GM18519 (cell line): Measurements from ENCODE around the gene LEFTY2.
"Not testable (repeated sequence)": the region's sequence is repeated elsewhere in the genome, so short reads cannot be mapped to it uniquely, and the experiment has no call there.

Experiments
- ATAC-seq: cut with Tn5 transposase; IDR thresholded peaks from one replicate; pipeline ENCODE4 v1.9.1; 2021; ENCODE audit warnings: mild to moderate bottlenecking, moderate library complexity; ENCODE audit not compliant: unreplicated experiment, low FRiP score

LEFTY2 gene

DNA sequence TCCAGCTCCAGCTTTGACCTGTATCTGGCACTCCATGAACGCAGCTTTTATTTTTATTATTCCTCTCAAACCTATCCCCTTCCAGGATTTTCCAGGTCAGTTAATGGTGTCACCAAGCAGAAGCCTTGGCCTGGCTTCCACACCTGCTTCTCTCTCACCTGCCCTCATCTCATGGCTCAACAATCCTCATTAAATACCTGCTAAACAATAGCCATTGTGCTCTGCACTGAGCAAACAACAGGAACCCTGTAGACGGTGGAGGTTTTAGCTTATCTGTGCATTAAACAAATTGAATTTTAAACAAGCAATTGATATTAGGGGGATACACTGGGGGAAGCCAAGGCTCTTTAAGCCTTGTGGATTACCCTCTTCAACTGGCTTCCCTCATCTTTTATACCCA lies 32.2 kb downstream of the LEFTY2 start:
- no peak for ATAC-seq

DNA sequence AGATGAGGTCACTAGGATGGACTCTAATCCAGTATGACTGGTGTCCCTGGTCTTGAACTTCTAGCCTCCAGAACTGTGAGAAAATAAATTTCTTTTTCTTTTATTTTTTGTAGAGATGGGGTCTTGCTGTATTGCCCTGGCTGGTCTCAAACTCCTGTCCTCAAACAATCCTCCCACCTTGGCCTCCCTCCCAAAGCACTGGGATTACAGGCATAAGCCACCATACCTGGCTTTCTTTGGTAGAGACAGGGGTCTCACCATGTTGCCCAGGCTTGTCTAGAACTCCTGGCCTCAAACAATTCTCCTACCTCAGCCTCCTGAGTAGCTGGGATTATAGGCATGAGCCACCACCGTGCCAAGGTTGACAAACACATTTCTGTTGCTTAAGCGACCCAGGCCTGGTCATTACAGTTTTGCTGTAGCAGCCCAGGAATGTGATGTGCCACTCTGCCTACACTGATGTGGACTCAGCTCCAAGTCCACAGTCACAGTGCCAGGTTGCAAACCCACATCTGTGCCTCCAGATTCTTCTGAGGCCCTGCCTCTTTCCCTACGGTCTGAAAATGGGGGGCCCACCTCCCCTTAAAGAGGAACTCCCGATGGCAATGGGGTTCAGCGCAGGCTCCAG lies 32.9 kb downstream of the LEFTY2 start:
- ATAC-seq: no peak

DNA sequence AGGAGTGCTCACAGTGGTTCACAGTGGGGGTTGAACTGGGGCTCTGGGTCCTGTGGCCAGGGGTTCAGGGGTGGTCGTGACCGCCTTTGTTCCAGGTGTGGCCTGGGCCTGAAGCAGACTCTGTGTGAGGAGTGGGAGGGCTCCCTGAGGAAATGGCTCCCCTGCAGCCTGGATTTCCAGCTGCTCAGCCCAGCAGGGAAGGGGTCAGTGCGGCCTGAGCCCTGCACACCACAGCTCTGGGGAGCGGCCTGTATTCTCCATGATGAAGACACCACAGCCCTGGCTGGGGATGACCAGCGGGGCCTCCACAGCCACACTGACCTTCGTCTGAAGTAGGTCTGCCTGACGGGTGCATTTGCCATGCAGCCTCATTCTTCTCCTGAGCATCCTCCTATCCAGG lies 33.7 kb downstream of the LEFTY2 start:
- no peak for ATAC-seq

DNA sequence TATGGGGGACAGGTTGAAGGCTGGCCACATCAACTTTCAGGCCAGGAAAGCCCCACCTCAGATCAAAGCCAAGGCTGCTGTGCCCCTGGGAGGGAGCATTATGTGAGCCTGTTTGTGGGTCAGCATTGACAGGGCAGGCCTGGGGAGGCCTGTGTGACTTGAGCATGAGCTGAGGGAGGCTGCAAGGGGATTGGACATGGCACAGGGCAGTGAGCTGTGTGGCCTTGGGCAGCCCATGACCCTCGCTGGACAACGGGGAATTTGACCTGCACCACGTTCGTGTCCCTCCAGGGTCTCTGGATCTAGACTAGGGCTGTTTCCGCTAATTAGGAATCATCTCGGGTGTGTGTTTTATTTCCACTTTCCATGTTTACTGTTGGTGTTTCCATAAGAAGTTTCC lies 34.6 kb downstream of the LEFTY2 start:
- no peak for ATAC-seq

DNA sequence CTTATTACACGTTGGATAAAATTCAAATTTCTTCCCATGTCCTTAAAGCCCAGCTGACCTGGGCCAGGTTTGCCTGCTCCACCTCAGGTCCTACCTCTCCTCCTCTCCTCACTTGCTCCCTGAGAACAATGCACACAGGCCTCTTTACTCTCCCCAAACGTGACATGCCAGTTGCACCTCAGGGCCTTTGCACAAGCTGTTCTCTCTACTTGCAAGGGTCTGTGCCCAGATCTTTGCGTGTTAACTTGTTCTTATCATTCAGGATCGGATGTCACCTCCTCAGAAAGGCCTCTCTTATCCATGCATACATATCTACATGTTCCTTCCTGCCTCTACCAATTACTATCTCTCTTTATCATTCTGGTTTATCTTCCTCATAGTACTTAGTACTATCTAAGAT lies 37.4 kb downstream of the LEFTY2 start:
- no peak for ATAC-seq

DNA sequence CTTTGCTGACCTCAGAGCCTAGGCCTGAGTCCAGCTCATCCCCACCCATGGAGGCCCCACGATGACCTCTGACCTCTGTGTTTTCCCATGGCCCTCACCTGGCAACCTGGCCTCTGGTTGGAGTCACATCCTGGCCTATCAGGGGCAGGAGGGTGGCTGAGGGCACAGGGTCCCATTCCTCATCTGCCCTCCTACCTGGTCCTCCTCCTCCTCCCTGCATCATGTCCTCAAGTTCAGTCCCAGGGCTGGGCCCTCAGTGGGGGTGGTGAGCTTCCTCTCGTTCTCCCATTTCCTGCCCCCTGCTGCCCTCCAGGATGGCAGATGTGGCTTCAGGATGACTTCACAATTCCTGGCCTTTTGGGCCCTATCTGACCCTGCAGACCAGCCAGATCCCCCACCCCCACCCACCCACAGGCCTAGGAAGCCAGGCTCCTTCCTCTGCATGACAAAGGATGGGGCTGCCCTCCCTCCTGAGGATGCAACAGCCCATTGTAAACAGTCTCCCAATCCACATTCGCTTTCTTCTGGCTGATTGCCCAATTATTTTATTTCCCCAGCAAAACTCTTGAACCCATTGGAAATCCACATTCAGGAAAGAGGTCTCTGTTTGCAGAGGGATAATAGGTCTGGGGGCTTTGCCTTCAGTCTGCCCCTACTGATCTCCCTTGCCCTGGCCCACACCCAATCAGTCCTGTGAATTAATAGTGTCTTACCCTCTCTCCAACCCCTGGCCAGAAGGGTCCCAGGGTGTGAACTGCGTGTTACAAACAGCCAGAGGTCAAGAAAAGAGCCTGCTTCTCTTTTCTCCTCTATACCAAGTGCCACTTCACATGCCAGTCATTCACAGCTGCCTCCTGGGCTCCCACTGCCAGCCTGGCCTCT lies 41.7 kb downstream of the LEFTY2 start:
- ATAC-seq: no peak

DNA sequence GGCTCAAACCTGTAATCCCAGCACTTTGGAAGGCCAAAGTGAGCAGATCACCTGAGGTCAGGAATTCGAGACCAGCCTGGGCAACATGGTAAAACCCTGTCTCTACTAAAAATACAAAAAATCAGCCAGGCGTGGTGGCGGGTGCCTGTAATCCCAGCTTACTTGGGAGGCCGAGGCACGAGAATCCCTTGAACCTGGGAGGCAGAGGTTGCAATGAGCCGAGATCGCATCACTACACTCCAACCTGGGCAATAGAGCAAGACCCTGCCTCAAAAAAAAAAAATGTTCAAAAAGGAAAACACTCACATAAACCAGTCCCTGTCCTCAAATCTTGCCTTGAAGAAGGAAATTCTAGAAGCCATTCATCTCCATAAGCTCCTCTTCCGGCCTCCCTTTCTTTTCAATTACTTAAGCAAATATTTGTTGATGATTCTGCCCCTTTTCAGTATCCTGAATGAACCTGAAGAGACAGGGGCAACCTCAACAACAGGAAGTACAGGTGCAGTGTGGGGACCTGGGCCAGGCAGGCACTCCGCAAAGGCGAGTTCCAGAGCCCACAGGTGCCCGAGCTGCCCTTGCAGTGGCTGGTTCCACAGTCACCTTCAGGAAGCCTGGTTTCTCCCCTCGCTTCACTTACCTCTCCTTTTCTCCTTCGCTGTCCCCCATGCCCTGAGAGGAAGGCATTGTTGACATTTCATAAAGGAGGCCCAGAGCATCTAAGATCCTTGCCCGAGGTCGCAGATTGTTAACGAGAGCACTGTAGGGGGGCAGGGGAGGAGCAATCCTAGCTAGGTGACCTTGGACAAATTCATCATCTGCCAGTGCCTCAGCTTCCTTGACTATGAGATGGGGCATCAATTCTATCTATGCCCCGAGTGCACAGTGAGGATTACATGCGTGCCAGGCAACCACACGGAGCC lies 43.2 kb downstream of the LEFTY2 start:
- ATAC-seq: no peak

DNA sequence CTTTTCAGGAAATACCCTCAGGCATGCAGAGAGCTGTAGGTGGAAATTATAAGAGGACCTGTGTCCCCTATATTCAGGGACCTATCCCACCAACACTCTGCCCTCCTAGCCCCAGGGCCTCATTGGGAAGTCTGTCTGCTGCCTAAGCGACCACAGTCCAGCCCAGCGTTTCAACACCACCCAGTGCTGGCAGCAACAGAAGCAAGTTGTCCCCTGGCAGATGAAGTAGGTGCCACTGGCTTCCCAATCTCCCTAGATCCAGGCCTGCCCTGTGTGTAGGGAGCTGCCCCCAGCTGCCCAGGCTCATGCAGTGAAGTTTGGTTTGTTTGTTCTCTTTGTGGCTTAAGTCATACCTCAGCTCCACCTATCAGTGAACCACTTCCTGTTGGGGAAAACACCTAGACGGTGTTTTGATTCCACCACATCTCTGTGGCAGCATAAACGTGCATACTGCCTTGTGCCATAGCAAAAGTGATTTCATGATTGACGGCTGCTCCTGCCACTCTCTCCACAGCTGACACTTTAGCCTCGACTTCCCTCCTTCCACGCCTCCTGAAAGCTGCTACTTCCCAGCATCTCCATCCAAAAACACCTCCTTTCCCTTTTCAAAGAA lies 44.0 kb downstream of the LEFTY2 start:
- ATAC-seq: peak; percentile 100

DNA sequence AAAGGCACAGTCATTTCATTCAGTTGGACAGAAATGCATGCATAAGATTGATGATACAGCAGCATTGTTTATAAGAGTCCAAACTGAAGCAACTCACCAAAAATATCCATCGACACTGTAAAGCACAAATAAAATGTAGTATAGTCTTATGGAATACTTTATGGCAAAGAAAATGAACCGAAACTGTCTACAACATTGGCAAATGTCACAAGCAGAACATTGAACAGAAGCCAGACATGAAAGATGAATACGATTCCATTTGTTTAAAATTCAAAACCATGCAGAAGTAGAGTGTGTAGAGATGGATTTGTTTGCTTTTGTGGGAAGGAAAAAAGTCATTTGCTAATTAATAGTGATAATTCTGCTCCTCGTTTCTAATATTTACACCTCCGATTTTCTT lies 44.5 kb downstream of the LEFTY2 start:
- no peak for ATAC-seq

DNA sequence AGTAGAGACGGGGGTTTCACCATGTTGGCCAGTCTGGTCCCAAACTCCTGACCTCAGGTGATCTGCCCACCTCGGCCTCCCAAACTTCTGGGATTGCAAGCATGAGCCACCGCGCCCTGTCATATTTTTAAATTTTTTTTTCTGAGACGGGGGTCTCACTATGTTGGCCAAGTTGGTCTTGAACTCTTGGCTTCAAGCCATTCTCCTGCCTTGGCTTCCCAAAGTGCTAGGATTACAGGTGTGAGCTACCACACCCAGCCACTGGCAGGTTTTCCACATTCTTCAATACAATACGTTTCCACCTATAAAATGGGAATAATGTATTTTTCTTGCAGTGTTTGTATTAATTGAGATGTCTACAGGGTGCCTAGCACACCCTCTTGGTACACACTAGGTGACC lies 48.7 kb downstream of the LEFTY2 start:
- ATAC-seq: no peak

DNA sequence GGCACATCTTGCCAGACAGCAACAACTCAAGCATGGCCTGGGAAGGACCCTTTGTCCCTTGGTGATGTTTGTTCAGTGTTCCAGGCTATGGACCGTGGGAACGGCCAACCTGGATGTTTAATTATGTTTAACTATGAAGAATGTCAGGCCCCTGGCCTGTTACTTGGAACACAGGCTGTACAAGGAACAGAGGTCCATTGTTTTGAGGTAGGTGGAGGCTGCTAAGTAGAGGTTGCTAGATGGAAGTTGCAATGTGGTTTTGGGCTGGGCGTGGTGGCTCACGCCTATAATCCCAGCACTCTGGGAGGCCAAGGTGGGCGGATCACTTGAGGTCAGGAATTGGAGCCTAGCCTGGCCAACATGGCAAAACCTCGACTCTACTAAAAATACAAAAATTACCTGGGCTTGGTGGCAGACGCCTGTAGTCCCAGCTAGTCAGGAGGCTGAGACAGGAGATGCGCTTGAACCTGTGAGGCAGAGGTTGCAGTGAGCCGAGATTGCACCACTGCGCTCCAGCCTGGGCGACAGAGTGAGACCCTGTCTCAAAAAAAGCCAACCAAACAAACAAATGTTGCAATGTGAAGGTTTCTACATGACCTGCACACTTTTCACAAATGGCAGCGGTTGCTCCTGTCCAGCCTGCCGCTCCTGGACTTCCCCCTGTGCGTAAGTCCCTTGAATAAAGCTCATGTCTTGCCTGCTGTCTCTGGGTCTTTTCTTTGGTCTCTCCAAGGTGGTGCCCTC lies 49.6 kb downstream of the LEFTY2 start:
- ATAC-seq: no peak

DNA sequence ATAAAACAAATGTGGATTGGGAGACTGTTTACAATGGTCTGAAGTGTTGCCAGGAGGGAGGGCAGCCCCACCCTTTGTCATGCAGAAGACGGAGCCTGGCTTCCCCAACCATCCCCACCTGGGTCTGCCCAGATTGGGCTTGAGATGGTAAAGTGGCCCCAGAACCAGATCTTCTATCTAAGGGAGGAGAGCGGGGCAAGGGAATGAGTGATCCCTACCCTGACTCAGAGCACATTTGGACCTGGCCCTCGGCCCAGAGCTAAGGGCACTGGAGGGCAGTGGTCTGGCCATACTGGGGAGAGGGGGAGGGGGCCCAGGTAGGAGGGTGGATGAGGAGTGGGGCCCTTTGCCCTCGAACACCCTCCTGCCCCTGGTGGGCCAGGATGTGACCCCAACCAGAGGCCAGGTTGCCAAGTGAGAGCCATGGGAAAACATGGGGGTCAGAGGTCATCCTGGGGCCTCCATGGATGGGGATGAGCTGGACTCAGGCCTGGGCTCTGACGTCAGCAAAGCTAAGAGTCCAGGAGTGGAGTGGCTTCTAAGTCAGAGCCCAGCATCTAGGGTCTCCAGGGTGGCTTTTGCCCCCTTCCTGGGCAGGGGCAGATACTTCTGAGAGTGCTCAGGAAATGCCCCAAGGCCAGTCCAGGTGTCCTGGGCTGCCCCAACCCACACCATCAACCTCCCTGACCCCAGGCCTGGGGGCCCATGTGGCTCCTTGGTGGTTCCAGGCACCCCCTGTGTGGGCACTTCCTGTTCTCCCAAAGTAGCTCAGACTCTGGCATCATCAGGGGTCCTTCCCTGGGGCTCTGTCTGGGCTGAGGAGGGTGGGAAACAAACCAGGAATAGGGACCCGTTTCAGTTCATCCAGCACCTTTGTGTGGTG lies 50.4 kb downstream of the LEFTY2 start:
- no peak for ATAC-seq

DNA sequence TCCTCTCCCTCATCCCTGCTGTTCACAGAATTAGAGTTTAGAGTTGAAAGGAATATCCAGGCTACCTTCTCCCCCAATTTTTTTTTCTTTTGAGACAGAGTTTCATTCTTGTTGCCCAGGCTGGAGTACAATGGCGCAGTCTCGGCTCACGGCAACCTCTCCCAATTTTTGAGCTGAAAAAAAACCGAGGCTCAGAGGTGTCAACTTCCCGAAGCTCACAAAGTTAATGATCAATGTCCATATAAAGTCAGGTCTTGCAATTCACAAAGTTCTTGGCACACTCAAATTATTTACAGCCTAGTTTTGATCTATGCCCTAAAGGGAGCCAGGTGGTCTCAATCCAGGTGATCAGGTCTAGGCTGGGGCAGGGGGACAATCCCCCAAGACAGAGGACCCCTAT lies 51.3 kb downstream of the LEFTY2 start:
- ATAC-seq: no peak

DNA sequence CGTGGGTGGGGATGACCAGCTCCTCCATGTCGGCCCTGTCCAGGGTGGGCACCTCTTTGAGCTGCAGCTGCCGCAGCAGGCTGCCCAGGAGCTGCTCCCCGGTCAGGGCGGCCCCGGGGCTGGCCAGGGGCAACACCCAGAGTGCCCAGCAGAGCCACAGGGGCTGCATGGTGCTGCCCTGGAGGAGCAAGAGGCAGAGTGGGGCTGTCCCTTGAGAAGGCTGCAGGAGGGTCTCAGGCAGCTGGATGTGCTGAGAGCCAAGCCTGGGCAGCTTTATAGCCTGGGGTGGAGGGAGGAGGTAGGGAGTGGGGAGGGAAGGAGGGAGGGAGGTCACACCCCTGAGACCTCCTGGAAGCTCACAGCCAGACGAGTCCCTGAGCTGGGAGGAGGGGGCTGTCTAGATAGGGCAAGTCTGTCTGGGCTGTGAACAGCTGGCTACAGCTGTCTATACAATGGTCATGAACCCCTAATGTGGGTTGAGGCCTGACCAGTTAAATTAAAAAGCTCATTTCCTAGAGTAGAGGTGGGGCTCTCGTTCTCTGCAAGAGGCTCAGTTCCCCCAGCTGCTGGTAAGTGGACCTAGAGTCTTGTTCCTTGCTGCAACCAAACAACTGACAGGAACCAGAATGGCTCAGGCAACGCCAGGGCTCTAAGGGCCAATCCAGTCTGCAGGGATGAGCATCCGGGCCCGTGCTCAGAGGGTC lies 52.0 kb downstream of the LEFTY2 start, which contains the start of gene LEFTY1:
Gene LEFTY1 (minus strand): TSS at position 249 of the 704 bp plus-strand sequence. CDS start 80 bp downstream, at position 169.
- no peak for ATAC-seq

DNA sequence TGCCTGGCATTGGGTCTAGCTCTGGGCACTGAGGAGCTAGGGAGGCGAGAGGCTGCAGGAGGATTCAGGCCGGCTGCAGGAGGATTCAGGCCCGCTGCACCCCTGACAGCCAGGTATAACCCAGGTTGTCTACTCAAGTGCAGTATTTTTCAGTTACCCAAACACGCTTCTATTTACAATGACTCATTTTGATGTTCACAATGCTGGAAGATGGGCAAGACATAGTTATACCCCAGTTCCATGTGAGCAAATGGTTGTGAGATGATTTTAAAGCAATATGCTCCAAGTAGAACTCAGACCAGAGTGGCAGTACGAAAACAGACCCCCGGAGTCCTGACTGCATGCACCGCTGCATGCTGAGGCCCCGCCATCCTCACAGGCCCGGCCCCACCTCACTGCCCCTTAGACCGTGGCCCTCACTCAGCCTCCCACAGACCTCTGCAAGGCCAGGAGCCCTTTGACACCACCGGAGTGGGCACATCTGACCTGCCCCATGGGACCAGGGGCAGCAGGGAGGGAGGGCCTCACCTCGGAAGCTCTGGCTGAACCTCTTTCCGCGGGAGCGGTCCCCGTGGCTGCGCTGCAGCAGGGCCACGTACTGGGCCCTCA lies 52.6 kb downstream of the LEFTY2 start:
- no peak for ATAC-seq

DNA sequence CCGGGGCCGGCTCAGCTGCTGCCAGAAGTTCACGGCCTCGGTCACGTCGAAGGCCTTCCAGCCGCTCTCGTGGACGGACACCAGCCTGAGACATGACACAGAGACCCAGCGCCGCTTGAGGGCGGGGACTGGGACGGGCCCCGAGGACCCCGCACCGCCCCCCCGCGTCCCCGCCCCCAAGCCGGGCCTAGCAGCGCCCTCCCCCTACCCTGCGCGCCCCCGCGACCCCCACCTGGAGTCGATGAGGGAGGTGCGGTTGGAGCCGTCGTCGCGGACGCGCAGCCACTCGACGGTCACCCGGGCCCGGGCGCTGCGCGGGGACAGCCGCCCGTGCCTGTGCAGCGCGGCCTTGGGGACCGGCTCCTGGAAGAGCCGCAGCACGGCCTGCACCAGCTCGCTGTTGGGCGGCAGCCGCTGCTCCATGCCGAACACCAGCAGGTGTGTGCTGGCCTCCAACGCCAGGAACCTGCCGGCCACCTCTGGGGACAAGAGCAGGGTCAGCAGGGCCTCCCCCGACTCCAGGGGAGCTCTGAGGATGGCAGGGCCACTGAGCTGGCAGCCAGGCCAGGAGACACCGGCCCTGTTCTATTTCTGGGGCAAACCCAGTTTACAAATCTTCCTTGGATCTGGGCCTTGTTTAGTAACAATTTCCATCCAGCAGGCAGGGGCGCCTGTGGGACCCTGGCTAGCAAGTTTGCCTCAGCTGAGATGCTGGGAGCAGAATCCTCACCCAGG lies 53.3 kb downstream of the LEFTY2 start:
- ATAC-seq: not testable (repeated sequence)

DNA sequence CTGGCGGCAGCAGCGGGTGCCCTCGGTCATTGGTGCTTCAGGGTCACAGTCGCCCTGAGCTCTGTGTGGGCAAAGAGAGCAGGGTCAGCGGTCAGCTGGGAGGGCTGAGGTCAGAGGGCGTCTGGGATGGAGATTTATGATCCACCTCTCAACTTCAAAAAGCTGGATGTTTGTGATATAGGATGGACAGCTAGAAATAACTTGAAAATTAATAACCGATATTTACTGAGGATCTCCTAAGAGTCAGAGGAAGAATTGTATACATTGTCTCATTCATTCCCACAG lies 54.0 kb downstream of the LEFTY2 start:
- no peak for ATAC-seq
